NT2/D1 (cell line): ENCODE measurements around the gene CAPN12.

Experiments
- YY1 ChIP-seq: IDR thresholded peaks from 2 replicates; pipeline ENCODE4 v1.6.1; 2011; ENCODE audit not compliant: insufficient read length, insufficient read depth
- ZNF274 ChIP-seq: IDR thresholded peaks from 2 replicates; pipeline ENCODE4 v1.6.1; 2011; ENCODE audit warnings: mild to moderate bottlenecking, low read depth, low read length

- no peak for TF ChIP-seq YY1
- TF ChIP-seq ZNF274 = no peak
Measured at GRCh38 chr19:38780443-38780842, 36.2 kb upstream of the CAPN12 start.
